ENCODE data around the gene PLXNA4. TPM values are rescaled to one million over a fixed set of nuclear protein-coding genes. Genes with fewer than 3 reads are reported as not detected.

Gene PLXNA4
- total RNA-seq, 2 experiments from 2014 or later, result 0.18 to 0.70 TPM

GRCh38 chr7:132211971-132212370 lies 364.3 kb downstream of the PLXNA4 start:
- ChIA-PET CTCF (no interaction called here), POLR2A (no interaction called here)
- ATAC-seq, result no peak
- no peaks in the 10 kb centered on the region for H3K27me3 Mint-ChIP-seq
- no peak for TF ChIP-seq CTCF (IDR thresholded peaks at IDR 0.05)
- H3K4me3 Mint-ChIP-seq, result no peak overlapping the region
- H3K36me3 Mint-ChIP-seq (ENCODE audit: low read depth), result no peaks in the 10 kb centered on the region
- H3K4me1 Mint-ChIP-seq (ENCODE audit: low read depth), result no peaks in the 10 kb centered on the region
- intact Hi-C loops (cut with micrococcal nuclease), result no loop called here
- no peak overlapping the region for H3K27ac Mint-ChIP-seq
- no peak for DNase-seq
- H3K9me3 Mint-ChIP-seq, result no peaks in the 10 kb centered on the region

- Mint-ChIP-seq H3K27me3 (no peaks in the 10 kb centered on the region), H3K4me1 (ENCODE audit: low read depth) (no peaks in the 10 kb centered on the region), H3K36me3 (ENCODE audit: low read depth) (no peaks in the 10 kb centered on the region), H3K9me3 (no peaks in the 10 kb centered on the region), H3K27ac (no peak overlapping the region), H3K4me3 (no peak overlapping the region)
- no peak for DNase-seq
- intact Hi-C loops (cut with micrococcal nuclease), result no loop called here
- no peak for ATAC-seq
- CTCF ChIA-PET, result no interaction called here
- POLR2A ChIA-PET, result no interaction called here
- no peak for TF ChIP-seq CTCF (IDR thresholded peaks at IDR 0.05)
Measured at GRCh38 chr7:132210821-132211220, 365.4 kb downstream of the PLXNA4 start.

GRCh38 chr7:132207782-132208181 lies 368.5 kb downstream of the PLXNA4 start:
- no peak overlapping the region for H3K27ac Mint-ChIP-seq
- CTCF ChIA-PET, result interaction anchor here (1.7 kb wide), 1 partner anchor 111 kb away, joined by 3 read pairs; no protein-coding TSS in a partner anchor
- no peaks in the 10 kb centered on the region for H3K9me3 Mint-ChIP-seq
- POLR2A ChIA-PET, result no interaction called here
- no peaks in the 10 kb centered on the region for H3K4me1 Mint-ChIP-seq (ENCODE audit: low read depth)
- ATAC-seq, result no peak
- no peaks in the 10 kb centered on the region for H3K36me3 Mint-ChIP-seq (ENCODE audit: low read depth)
- no peak overlapping the region for H3K4me3 Mint-ChIP-seq
- TF ChIP-seq CTCF (IDR thresholded peaks at IDR 0.05), result no peak
- H3K27me3 Mint-ChIP-seq, result no peaks in the 10 kb centered on the region
- DNase-seq, result no peak
- intact Hi-C loops (cut with micrococcal nuclease), result no loop called here

- no peaks in the 10 kb centered on the region for H3K9me3 Mint-ChIP-seq
- intact Hi-C loops (cut with micrococcal nuclease), result no loop called here
- ATAC-seq (no peak), DNase-seq (no peak)
- no peaks in the 10 kb centered on the region for H3K27me3 Mint-ChIP-seq
- CTCF ChIA-PET, result interaction anchor here (1.7 kb wide), 1 partner anchor 111 kb away, joined by 3 read pairs; no protein-coding TSS in a partner anchor
- no peaks in the 10 kb centered on the region for H3K36me3 Mint-ChIP-seq (ENCODE audit: low read depth)
- TF ChIP-seq CTCF (IDR thresholded peaks at IDR 0.05), result no peak
- POLR2A ChIA-PET, result no interaction called here
- no peaks in the 10 kb centered on the region for H3K4me1 Mint-ChIP-seq (ENCODE audit: low read depth)
- no peak overlapping the region for H3K4me3 Mint-ChIP-seq
- H3K27ac Mint-ChIP-seq, result no peak overlapping the region
Measured at GRCh38 chr7:132207211-132207610, 369.1 kb downstream of the PLXNA4 start.

GRCh38 chr7:132206594-132206993 lies 369.7 kb downstream of the PLXNA4 start:
- POLR2A ChIA-PET, result no interaction called here
- DNase-seq (no peak), ATAC-seq (no peak)
- intact Hi-C loops (cut with micrococcal nuclease), result no loop called here
- no peaks in the 10 kb centered on the region for H3K9me3 Mint-ChIP-seq
- CTCF ChIA-PET, result no interaction called here
- H3K27ac Mint-ChIP-seq, result no peak overlapping the region
- no peak overlapping the region for H3K4me3 Mint-ChIP-seq
- H3K4me1 Mint-ChIP-seq (ENCODE audit: low read depth), result no peaks in the 10 kb centered on the region
- TF ChIP-seq CTCF (IDR thresholded peaks at IDR 0.05), result no peak
- no peaks in the 10 kb centered on the region for H3K36me3 Mint-ChIP-seq (ENCODE audit: low read depth)
- no peaks in the 10 kb centered on the region for H3K27me3 Mint-ChIP-seq

All from activated CD8-positive, alpha-beta T cell treated with anti-CD3 and anti-CD28 coated beads for 36 hours (primary cell).